Hepatocyte (in vitro differentiated cells): ENCODE data around the gene HEXD. TPM values are rescaled to one million over a fixed set of nuclear protein-coding genes. Genes with fewer than 3 reads are reported as not detected.

Experiments used
- DNase-seq: peaks from one replicate; pipeline ENCODE4 v3.0.0-alpha.2; 2016; ENCODE audit warnings: low spot score
- H2AFZ ChIP-seq: fragments of 200-600 bp; sonication (generic); 2 replicates; pipeline ENCODE4 v1.6.0; 2016; ENCODE audit warnings: antibody characterized with exemption, mild to moderate bottlenecking
- H3K27ac ChIP-seq: fragments of 200-600 bp; sonication (generic); 2 replicates; pipeline ENCODE4 v1.5.1; 2016; ENCODE audit warnings: mild to moderate bottlenecking
- H3K27me3 ChIP-seq: fragments of 200-600 bp; sonication (generic); 2 replicates; pipeline ENCODE4 v1.6.1; 2016
- H3K36me3 ChIP-seq: fragments of 200-600 bp; sonication (generic); replicated peaks from 2 replicates; pipeline ENCODE4 v1.5.1; 2016; ENCODE audit warnings: low read depth; ENCODE audit not compliant: insufficient read depth
- H3K4me1 ChIP-seq: fragments of 200-600 bp; sonication (generic); 2 replicates; pipeline ENCODE4 v1.5.1; 2016; ENCODE audit warnings: mild to moderate bottlenecking, moderate library complexity; ENCODE audit not compliant: insufficient read depth
- H3K4me2 ChIP-seq: fragments of 200-600 bp; sonication (generic); 2 replicates; pipeline ENCODE4 v1.6.0; 2016
- H3K4me3 ChIP-seq: fragments of 200-600 bp; sonication (generic); 2 replicates; pipeline ENCODE4 v1.5.1; 2016; ENCODE audit warnings: mild to moderate bottlenecking
- H3K79me2 ChIP-seq: fragments of 200-600 bp; sonication (generic); 2 replicates; pipeline ENCODE4 v1.6.0; 2017; ENCODE audit warnings: mild to moderate bottlenecking
- H3K9me2 ChIP-seq: fragments of 200-600 bp; sonication (generic); replicated peaks from 2 replicates; pipeline ENCODE4 v1.6.0; 2017; ENCODE audit warnings: mild to moderate bottlenecking; ENCODE audit not compliant: insufficient read depth
- H3K9me3 ChIP-seq: fragments of 200-600 bp; sonication (generic); 2 replicates; pipeline ENCODE4 v1.5.1; 2016; ENCODE audit warnings: low read depth, mild to moderate bottlenecking
- H4K20me1 ChIP-seq: fragments of 200-600 bp; sonication (generic); 2 replicates; pipeline ENCODE4 v1.6.0; 2016; ENCODE audit warnings: mild to moderate bottlenecking; ENCODE audit not compliant: insufficient read depth, poor library complexity, severe bottlenecking
- EZH2 ChIP-seq: fragments of 200-600 bp; sonication (generic); IDR thresholded peaks from 2 replicates; pipeline ENCODE4 v1.6.1; 2016; ENCODE audit warnings: antibody characterized with exemption, mild to moderate bottlenecking, borderline replicate concordance
- EZH2phosphoT487 ChIP-seq: fragments of 200-600 bp; sonication (generic); IDR thresholded peaks from one replicate; pipeline ENCODE4 v1.6.1; 2018; ENCODE audit warnings: antibody characterized with exemption, mild to moderate bottlenecking, low read depth, moderate library complexity; ENCODE audit not compliant: unreplicated experiment, severe bottlenecking
- WGBS: methylation state at CpG from one replicate; pipeline ENCODE4 v1.1.6; 2016; ENCODE audit warnings: low lambda C conversion rate; ENCODE audit errors: missing lambda C conversion rate; 5-methylcytosine and 5-hydroxymethylcytosine counted together
- polyA plus RNA-seq: library from polyadenylated mRNA; unstranded; fragments of >200 nt; fragmentation: Nextera tagmentation; extraction: Ambion mirVana; gene quantifications from 2 replicates; pipeline ENCODE4 v1.2.1, GENCODE V29; 2016
- total RNA-seq: library from RNA; depleted of rRNA; stranded (reverse); fragments of >200 nt; gene quantifications from 2 replicates; pipeline ENCODE4 v1.2.3, GENCODE V29; 2014
- TF ChIP-seq, protein P1 (sequence below): fragments of 200-600 bp; sonication (generic); IDR thresholded peaks from 2 replicates; pipeline ENCODE4 v1.5.1; 2016; ENCODE audit warnings: antibody characterized with exemption, mild to moderate bottlenecking; ENCODE audit not compliant: poor library complexity

HEXD gene
- total and polyA plus RNA-seq, 2 experiments from 2014 or later: 32.6 to 46.0 TPM

DNA sequence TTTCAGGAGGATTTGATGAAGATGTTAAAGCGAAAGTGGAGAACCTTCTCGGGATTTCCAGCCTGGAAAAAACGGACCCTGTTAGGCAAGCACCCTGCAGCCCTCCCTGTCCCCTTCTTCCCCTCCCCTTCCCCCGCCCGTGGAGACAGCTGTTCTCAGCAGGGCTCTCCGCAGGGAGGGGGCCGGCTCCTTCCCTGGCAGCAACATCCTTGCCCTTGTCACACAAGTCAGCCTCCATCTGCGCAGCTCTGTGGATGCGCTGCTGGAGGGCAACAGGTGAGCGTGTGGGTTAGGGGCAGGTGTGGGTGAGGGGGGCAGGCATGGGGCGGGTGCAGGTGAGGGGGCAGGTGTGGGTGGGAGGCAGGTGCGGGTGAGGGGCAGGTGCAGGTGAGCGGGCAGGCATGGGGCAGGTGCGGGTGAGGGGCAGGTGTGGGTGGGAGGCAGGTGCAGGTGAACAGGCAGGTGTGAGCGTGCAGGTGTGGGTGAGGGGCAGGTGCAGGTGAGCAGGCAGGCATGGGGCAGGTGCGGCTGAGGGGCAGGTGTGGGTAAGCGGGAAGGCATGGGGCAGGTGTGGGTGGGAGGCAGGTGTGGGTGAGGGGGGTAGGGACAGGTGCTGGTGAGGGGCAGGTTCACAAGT, 23.0 kb downstream of the HEXD start:
- H3K9me2 ChIP-seq: no peaks in the 10 kb centered on the region
- no peak overlapping the region for H2AFZ ChIP-seq
- WGBS: 59% methylated on average over 9 of the region's 17 CpGs
- no peak overlapping the region for H3K27ac ChIP-seq
- no peak overlapping the region for H3K4me3 ChIP-seq
- TF ChIP-seq, protein P1, sequence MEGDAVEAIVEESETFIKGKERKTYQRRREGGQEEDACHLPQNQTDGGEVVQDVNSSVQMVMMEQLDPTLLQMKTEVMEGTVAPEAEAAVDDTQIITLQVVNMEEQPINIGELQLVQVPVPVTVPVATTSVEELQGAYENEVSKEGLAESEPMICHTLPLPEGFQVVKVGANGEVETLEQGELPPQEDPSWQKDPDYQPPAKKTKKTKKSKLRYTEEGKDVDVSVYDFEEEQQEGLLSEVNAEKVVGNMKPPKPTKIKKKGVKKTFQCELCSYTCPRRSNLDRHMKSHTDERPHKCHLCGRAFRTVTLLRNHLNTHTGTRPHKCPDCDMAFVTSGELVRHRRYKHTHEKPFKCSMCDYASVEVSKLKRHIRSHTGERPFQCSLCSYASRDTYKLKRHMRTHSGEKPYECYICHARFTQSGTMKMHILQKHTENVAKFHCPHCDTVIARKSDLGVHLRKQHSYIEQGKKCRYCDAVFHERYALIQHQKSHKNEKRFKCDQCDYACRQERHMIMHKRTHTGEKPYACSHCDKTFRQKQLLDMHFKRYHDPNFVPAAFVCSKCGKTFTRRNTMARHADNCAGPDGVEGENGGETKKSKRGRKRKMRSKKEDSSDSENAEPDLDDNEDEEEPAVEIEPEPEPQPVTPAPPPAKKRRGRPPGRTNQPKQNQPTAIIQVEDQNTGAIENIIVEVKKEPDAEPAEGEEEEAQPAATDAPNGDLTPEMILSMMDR: no peak
- TF ChIP-seq EZH2 (no peak), EZH2phosphoT487 (no peak)
- H3K79me2 ChIP-seq: no peaks in the 10 kb centered on the region
- H3K9me3 ChIP-seq: no peaks in the 10 kb centered on the region
- no peaks in the 10 kb centered on the region for H3K27me3 ChIP-seq
- H3K4me1 ChIP-seq: no peaks in the 10 kb centered on the region
- no peak overlapping the region for H3K4me2 ChIP-seq
- DNase-seq: no peak
- no peaks in the 10 kb centered on the region for H4K20me1 ChIP-seq
- no peaks in the 10 kb centered on the region for H3K36me3 ChIP-seq

DNA sequence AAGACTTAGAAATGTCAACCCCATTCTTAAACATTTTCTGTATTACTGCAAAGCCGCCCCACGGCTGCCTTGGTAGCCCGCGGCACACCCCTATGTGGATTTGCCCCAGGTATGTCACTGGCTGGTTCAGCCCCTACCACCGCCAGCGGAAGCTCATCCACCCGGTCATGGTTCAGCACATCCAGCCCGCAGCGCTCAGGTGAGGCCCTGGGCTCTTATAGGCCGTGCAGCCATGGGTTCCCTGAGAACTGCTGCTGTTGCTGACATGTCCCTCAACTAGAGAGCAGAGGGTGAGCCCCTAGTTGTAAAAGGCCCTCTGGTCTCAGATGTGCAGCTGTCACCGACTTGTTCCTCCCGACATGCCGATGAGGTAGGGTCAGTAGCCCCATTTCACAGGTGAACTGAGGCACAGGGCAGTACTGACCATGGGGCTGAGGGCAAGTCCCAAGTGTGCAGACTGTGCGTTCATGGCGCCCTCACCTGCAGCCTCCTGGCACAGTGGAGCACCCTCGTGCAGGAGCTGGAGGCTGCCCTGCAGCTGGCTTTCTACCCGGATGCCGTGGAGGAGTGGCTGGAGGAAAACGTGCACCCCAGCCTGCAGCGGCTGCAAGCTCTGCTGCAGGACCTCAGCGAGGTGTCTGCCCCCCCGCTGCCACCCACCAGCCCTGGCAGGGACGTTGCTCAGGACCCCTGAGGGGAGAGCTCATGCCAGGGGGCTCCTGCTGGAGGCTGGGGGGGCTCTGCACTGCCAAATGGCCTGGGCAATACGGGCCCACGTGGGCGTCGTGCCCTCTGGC, 23.7 kb downstream of the HEXD start:
- Histone ChIP-seq H4K20me1 (no peaks in the 10 kb centered on the region), H3K4me2 (no peak overlapping the region), H2AFZ (no peak overlapping the region), H3K9me2 (no peaks in the 10 kb centered on the region), H3K27me3 (no peaks in the 10 kb centered on the region), H3K9me3 (no peaks in the 10 kb centered on the region), H3K4me1 (no peaks in the 10 kb centered on the region), H3K4me3 (no peak overlapping the region), H3K27ac (no peak overlapping the region), H3K36me3 (no peaks in the 10 kb centered on the region), H3K79me2 (no peaks in the 10 kb centered on the region)
- 90% methylated on average over 26 of the region's 27 CpGs for WGBS
- TF ChIP-seq EZH2 (no peak), EZH2phosphoT487 (no peak)
- TF ChIP-seq, protein P1: no peak
- no peak for DNase-seq

DNA sequence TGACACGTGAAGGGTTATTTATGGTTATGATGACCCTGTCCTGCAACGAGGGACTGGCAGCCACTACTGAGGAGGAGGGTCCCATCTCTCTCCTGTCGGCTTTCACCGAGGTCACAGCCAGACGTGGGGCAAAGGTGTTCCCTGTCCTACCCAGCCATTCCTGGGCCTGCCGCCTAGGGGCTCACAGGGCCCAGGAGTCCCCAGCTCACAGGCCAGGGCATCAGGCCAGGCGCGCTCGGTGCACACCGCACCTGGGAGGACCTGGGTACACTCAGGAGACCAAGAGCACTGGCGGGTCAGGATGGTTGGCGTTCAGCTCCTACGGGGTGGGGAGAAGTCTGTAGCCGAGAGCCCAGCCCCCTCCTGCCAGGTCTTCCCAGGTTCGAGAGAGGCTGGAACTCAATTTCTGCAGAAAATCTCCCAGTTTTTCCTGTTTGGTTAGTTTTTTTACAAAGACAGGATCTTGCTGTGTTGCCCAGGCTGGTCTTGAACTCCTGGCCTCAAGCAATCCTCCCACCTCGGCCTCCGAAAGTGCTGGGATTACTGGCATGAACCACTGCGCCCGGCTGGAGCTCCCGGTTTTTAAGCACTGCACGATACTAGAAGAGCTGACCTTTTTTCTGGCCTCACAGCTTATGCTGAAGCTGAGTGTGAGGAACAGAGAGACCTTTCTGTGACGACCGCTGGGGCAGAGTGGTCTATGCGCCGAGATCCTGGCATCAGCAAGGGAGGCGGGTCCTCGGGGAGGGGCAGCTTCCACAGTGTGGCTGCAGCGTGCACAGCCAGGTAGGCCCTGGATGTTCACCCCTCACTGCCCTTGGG, 24.7 kb downstream of the HEXD start:
- 95% methylated on average over 28 of the region's 28 CpGs for WGBS

More for the DNA sequence above, 24.7 kb downstream of the HEXD start:
- TF ChIP-seq EZH2 (no peak), EZH2phosphoT487 (no peak)
- TF ChIP-seq, protein P1: no peak
- Histone ChIP-seq H3K79me2 (no peaks in the 10 kb centered on the region), H3K36me3 (no peaks in the 10 kb centered on the region), H3K4me3 (no peak overlapping the region), H3K27me3 (no peaks in the 10 kb centered on the region), H3K27ac (no peak overlapping the region), H3K4me2 (no peak overlapping the region), H3K4me1 (no peaks in the 10 kb centered on the region), H4K20me1 (no peaks in the 10 kb centered on the region), H3K9me3 (no peaks in the 10 kb centered on the region), H3K9me2 (no peaks in the 10 kb centered on the region), H2AFZ (no peak overlapping the region)
- no peak for DNase-seq
